Heart left ventricle (tissue), 16 donors: ENCODE measurements around the gene FUT8. TPM values are rescaled to one million over a fixed set of nuclear protein-coding genes. Genes with fewer than 3 reads are reported as not detected.

Source experiments
- ATAC-seq, 4 donors: fragments of 200-7000 bp; cut with Tn5 transposase; one replicate each; pipeline ENCODE4 v1.9.1; 2020 to 2022; ENCODE audit warnings: moderate library complexity in 4 of 4, mild to moderate bottlenecking in 3 of 4, moderate number of reproducible peaks in 1 of 4
- DNase-seq, 5 donors: peaks; one replicate each; pipeline ENCODE4 v3.0.0-alpha.2; 2020
- H3K27ac ChIP-seq, 12 donors: fragments of 200-600 bp; sonication (generic) in 4 of 12; one replicate each; pipeline versions ENCODE4 v1.5.0 to v1.8.0; 2016 to 2022; ENCODE audit warnings: mild to moderate bottlenecking in 2 of 12
- H3K27me3 ChIP-seq, 9 donors: fragments of 200-600 bp; sonication (generic) in 2 of 9; one replicate each; pipeline versions ENCODE4 v1.5.1 to v1.8.0; 2016 to 2022; ENCODE audit warnings: mild to moderate bottlenecking in 3 of 9
- H3K36me3 ChIP-seq, 9 donors: fragments of 200-600 bp; sonication (generic) in 2 of 9; one replicate each; pipeline versions ENCODE4 v1.5.0 to v1.8.0; 2018 to 2022; ENCODE audit warnings: mild to moderate bottlenecking in 2 of 9
- H3K4me1 ChIP-seq, 12 donors: fragments of 200-600 bp; sonication (generic) in 4 of 12; one replicate each; pipeline versions ENCODE4 v1.5.0 to v1.8.0; 2016 to 2022; ENCODE audit warnings: mild to moderate bottlenecking in 3 of 12
- H3K4me3 ChIP-seq, 12 donors: fragments of 200-600 bp; sonication (generic) in 4 of 12; one replicate each; pipeline versions ENCODE4 v1.5.0 to v1.8.0; 2017 to 2022; ENCODE audit warnings: mild to moderate bottlenecking in 9 of 12, moderate library complexity in 4 of 12
- H3K9me3 ChIP-seq, 12 donors: fragments of 200-600 bp; sonication (generic) in 4 of 12; one replicate each; pipeline versions ENCODE4 v1.5.0 to v1.8.0; 2016 to 2022; ENCODE audit warnings: mild to moderate bottlenecking in 1 of 12
- CTCF ChIP-seq, 12 donors: fragments of 200-600 bp; sonication (generic) in 4 of 12; IDR thresholded peaks; one replicate each; pipeline versions ENCODE4 v1.5.0 to v1.8.0; 2018 to 2022; ENCODE audit warnings: antibody characterized with exemption in 12 of 12, mild to moderate bottlenecking in 5 of 12
- POLR2A ChIP-seq, 2 donors: fragments of 450-650 bp; IDR thresholded peaks; one replicate each; pipeline ENCODE4 v1.6.1; 2017; ENCODE audit warnings: antibody characterized with exemption in 2 of 2, mild to moderate bottlenecking in 2 of 2, moderate library complexity in 2 of 2
- WGBS, 4 donors: extraction: QIAGEN DNeasy Blood & Tissue Kit in 2 of 4; methylation state at CpG; one replicate each; pipeline versions ENCODE4 v1.1.5 to v1.1.7; 2013 to 2018; 5-methylcytosine and 5-hydroxymethylcytosine counted together
- intact Hi-C, 10 donors: fragments of 100-400 bp; cut with DNase I; formaldehyde crosslinking; loops; one replicate each; pipeline versions ENCODE4 v1.11.1 to v1.14.2; 2022
- polyA plus RNA-seq, 2 donors: library from polyadenylated mRNA; stranded (reverse); fragments of 200-250 nt; gene quantifications; one replicate each; pipeline ENCODE4 v1.2.3, GENCODE V29; 2013
- total RNA-seq, 9 donors: library from RNA; depleted of rRNA in 2 of 9; stranded (reverse); fragments of >200 nt in 2 of 9; fragmentation: NEBNext Ultra II Directional in 3 of 9; extraction: Animal tissue kit (Norgen Biotek cat#: 25700) in 3 of 9; gene quantifications; one replicate each; pipeline versions ENCODE4 v1.1.0 to v1.2.4, GENCODE V29; 2016 to 2023
- donor health status: ischemic (EF 13 %, LVEDD 7.1; RV severe dilation, severe dysfunction).
- donor health status: healthy with polysubstance abuse.
- donor health status: DM: no; HTN: yes; CAD: no.
- donor health status: DM: no; HTN: no; CAD: no.
- donor health status: ischemic (EF 25% LVEDD 6.9; RV normal size, moderate dysfunction).
- donor health status: ischemic (EF 25% LVEDD 5.7; RV mildly dilated, moderate dysfunction).
- donor health status: healthy.
- donor health status: DM: yes; HTN: yes; CAD: no.
- donor health status: ischemic (EF 35%, LVEDD 5.7; RV mildly dilated, moderate dysfunction).
- donor health status: nonischemic (EF 11% LVEDD 7.7; RV severe dilation, severe dysfunction).
- donor health status: DM: yes; HTN: yes; CAD: no.
- donor health status: PGD.
- donor health status: ischemic (EF 29% LVEDD 5.4; RV normal size, mild dysfunction).
- donor health status: nonischemic (EF 23%, LVEDD 6.1; RV moderate dilation, normal function).

The FUT8 gene
- total and polyA plus RNA-seq, 11 donors = 2.8 to 17.3 (median 11.2) TPM

GRCh38 chr14:65664436-65664835 lies 251.9 kb downstream of the FUT8 start:
- Histone ChIP-seq H3K4me1 (no peaks in the 10 kb centered on the region), H3K27me3 (no peaks in the 10 kb centered on the region), H3K9me3 (no peaks in the 10 kb centered on the region), H3K27ac (no peak overlapping the region), H3K36me3 (peaks cover 0 to 4% (median 0%) of the 10 kb centered on the region in 9 donors), H3K4me3 (no peak overlapping the region)
- ATAC-seq = no peak
- TF ChIP-seq CTCF (IDR thresholded peaks at IDR 0.05) (no peak), POLR2A (IDR thresholded peaks at IDR 0.05) (no peak)
- intact Hi-C loops = no loop called here
- no peak for DNase-seq

DNA sequence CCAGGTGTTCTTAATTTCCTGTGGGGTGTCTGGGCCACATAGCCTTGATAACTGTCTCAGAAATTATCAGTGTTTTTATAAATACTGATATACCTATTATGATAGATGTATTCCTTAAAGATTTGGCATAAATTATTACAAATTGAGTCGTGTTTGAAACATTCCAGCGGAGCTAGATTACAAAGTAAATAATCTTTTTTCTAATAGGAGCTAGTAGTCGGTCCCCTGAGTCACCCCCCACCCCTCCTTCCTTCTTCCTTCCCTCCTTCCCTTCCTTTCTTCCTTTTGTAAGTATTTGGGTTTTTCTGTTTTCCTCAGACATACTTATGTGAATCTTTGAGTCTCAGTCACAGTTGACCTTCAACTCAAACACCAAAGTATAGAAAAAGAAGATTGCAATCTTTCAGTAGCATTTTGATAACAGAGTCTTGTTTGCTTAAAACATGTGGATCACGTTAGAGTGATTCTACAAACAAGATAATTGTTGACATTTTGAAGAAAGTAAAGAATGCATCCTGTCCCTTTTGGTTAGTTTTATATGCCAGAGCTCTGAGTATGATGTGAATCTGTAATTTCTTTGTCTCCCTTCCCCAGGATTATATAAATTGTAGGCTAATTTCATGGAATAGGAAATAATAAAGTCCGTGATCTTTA lies 264.0 kb downstream of the FUT8 start:
- 62 to 71% (median 67%) methylated on average over 5 of the region's 5 CpGs for WGBS, 4 donors
- Histone ChIP-seq H3K4me1 (no peaks in the 10 kb centered on the region), H3K4me3 (no peak overlapping the region), H3K36me3 (no peaks in the 10 kb centered on the region), H3K9me3 (no peaks in the 10 kb centered on the region), H3K27ac (no peak overlapping the region), H3K27me3 (no peaks in the 10 kb centered on the region)
- no peak for DNase-seq
- intact Hi-C loops = no loop called here
- ATAC-seq = no peak
- no peak for TF ChIP-seq CTCF (IDR thresholded peaks at IDR 0.05)
- TF ChIP-seq POLR2A (IDR thresholded peaks at IDR 0.05) = no peak

DNA sequence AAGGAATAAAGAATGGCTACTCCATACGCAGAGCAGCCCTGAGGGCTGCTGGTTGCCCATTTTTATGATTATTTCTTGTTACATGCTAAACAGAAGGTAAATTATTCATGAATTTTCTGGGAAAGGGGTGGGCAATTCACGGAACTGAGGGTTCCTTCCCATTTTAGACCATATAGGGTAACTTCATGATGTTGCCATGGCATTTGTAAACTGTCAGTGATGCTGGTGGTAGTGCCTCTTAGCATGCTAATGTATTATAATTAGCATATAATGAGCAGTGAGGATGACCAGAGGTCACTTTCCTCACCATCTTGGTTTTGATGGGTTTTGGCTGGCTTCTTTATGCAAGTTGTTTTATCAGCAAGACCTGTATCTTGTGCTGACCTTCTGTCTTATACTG lies 273.0 kb downstream of the FUT8 start:
- WGBS, 4 donors = 87 to 100% (median 96%) methylated on average over 2 of the region's 2 CpGs
- peaks cover 0 to 14% (median 0%) of the 10 kb centered on the region in 12 donors for H3K9me3 ChIP-seq
- ATAC-seq (no peak), DNase-seq (no peak)
- intact Hi-C loops = no loop called here
- no peaks in the 10 kb centered on the region for H3K4me1 ChIP-seq
- no peak overlapping the region for H3K27ac ChIP-seq
- no peaks in the 10 kb centered on the region for H3K36me3 ChIP-seq
- no peak overlapping the region for H3K4me3 ChIP-seq
- no peak for TF ChIP-seq CTCF (IDR thresholded peaks at IDR 0.05)
- TF ChIP-seq POLR2A (IDR thresholded peaks at IDR 0.05) = no peak
- H3K27me3 ChIP-seq = no peaks in the 10 kb centered on the region

DNA sequence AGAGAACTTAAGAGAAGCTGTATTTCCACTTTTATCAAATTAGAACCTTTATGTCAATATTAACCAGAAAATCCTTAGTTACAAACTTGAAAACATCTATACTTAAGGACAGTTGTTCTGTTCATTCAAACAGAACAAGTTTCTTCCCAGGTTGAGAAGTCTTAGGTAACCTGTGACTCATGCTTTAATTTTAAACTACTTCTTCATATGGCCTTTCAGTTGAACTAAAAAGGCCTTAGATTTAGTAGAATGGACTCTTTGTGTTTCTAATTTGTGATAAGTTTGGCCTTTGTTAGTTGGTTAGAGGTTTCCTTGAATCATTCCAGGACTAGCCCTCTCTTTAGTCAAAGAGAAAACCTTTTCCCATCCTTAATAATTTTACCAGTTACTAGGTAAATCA lies 274.2 kb downstream of the FUT8 start:
- Histone ChIP-seq H3K4me3 (no peak overlapping the region), H3K27me3 (no peaks in the 10 kb centered on the region), H3K27ac (no peak overlapping the region), H3K4me1 (no peaks in the 10 kb centered on the region), H3K36me3 (no peaks in the 10 kb centered on the region), H3K9me3 (peaks cover 0 to 14% (median 0%) of the 10 kb centered on the region in 12 donors)
- ATAC-seq = no peak
- no peak for DNase-seq
- intact Hi-C loops = no loop called here
- no peak for TF ChIP-seq POLR2A (IDR thresholded peaks at IDR 0.05)
- no peak for TF ChIP-seq CTCF (IDR thresholded peaks at IDR 0.05)
